NCI-H345 treated with DMSO at 0.1 percent for 48 hours (cell line): ENCODE measurements around the gene ABCB9.
"Not testable (repeated sequence)": the region's sequence is repeated elsewhere in the genome, so short reads cannot be mapped to it uniquely, and the experiment has no call there.

ENCODE experiments used
- DNase-seq: peaks from one replicate; lab custom pipeline; 2025; ENCODE audit not compliant: unreplicated experiment; lab: John Stamatoyannopoulos, UW

Gene ABCB9

DNA sequence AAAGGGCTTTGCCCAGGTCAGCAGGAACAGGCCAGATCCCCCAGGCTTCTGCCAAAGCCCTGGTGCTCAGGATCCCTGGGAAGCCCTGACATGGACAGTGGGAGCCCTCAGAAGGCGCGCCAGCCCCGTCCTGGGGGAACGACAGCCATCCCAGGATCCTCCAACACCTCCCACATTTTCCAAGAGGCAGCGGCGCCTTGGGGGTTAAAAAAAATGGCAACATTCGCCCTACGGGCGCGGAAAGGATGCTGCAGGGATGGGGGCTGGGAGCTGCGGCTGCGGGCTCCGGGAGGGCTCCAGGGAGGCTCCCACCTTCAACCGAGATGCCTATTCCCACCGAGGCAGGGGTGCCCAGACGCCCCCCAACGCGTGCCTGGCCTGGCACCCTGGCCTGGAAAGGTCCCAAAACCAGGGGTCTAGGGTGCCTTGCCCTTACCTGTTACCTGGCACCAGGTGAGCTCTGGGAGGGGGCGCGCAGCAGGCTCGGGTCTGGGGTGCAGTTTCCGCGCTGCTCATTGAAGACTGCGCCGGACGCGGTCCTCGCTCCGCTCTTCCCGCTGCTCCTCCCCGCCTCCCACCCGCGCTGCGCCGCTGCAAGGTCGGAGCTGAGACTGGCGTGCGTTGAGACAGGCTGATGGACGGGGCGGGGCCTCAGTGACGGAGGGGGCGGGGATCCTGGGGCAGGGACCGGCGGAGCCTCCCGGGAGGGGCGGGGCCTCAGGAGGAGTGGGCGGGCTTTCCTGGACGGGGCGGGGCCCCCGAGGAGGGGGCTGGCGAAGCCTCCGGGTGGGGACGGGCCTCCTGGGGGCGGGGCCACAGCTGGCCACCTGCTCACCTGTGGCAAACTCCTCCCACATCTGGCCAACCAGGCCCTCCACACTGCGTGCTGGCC is at the start of gene ABCB9:
TSS of gene ABCB9 (minus strand) at position 613 of the 892 bp plus-strand sequence. CDS start 6,228 bp downstream, outside the sequence.
- DNase-seq: peak; percentile 86

DNA sequence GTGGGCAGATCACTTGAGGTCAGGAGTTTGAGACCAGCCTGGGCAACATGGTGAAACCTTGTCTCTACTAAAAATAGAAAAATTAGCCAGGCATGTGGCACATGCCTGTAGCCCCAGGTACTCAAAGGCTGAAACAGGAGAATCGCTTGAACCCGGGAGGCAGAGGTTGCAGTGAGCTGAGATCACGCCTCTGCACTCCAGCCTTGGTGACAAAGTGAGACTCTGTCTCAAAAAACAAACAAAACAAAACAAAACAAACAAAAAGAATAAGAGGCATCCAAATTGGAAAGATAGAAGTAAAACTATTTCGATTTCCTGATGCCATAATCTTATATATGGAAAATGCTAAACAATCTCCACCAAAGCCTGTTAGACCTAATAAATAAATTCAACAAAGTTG is 48.2 kb upstream of the ABCB9 start:
- DNase-seq: not testable (repeated sequence)

DNA sequence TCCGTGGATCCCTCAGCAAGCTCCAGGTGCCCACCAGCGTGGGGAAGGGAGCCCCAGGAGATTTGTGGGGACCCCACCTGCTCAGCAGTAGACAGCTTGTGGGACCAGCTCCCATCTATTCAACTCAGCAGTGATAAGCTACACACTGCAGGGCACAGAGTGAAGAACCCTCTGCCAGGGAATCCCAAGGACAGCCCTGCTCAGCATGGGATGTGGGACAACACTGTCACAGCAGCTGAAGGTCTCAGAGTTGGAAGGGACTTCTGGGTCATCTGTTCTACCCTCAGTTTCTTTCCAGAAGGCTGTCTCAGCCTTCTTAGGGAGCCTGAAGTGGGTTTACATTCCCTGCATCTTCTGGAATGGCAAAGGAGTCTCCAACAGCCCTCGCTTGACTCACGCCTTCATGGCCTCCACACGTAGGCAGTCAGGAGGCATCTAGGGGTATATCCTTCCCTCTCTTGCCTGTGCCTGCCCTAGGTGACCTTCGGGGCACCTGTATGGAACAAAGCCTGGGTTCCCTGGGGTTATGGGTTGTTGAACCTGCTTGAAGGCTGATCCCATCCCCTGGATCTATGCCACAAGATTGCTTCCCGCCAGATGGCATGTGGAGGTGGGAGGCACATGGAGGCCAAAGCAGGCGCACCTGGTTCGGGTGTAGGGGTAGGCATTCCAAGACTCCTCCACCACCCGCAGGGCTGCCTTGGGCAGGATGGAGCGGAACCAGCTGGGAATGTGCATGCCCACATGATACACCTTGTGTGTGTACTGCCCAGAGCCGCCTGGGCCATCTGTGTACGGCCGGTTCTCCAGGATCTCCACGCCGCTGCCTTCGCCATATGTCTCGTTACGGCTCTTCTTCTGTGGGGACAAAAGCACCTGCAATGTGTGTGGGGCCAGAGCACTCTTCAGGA is 47.2 kb upstream of the ABCB9 start:
- no peak for DNase-seq

DNA sequence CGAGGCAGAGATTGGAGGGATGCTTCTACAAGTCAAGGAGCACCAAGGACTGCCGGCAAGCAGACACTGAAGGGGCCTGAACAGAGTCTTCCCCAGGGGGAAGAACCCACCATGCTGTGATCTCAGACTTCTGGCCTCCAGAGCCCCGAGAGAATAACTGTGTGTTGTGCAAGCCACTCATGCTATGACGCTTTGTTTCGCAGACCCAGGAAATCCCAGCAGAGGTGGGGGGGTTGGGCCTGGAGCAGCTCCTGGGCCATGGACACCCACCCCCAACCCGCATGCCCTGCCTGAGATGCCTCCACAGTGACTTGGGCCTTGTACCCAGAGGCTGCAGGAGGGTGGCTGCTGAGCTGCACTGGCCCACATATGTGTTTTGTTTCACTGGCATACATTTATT is 45.4 kb upstream of the ABCB9 start:
- DNase-seq: no peak

DNA sequence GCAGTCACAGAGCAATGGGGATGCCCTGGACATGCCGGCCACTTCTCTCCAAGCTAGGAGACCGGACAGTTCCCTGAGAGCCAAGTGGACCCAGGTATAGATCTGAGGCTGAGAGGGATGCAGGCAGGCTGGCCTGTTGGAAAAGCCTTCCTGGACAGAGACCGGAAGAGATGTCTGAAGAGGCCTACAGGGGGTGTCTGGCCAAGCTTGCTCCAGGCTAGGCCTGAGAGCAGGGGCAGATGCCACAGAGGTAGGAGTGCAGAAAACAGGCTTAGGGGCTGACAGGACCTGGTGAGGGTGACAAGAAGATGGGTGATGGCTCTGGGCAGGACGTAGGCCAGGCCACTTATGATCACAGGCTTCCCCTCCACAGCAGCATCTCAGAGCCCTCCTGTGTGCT is 44.4 kb upstream of the ABCB9 start:
- no peak for DNase-seq

DNA sequence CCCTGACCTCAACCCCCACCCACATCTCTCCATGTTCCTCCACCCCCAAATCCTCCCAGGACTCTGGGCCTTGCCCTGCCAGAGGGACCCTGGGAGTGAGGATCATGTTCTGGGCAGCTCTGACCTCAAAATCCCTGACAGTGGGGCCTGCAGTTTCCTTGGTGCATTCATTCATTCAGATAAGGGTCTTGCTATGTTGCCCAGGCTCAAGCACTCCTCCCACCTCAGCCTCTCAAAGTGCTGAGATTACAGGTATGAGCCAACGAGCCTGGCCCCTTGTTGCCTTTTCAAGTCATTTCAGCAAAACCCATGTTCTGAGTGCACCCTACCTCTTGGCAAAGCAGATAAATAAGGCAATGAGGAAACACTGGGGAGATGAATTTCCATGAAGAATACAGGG is 43.8 kb upstream of the ABCB9 start:
- DNase-seq: no peak

DNA sequence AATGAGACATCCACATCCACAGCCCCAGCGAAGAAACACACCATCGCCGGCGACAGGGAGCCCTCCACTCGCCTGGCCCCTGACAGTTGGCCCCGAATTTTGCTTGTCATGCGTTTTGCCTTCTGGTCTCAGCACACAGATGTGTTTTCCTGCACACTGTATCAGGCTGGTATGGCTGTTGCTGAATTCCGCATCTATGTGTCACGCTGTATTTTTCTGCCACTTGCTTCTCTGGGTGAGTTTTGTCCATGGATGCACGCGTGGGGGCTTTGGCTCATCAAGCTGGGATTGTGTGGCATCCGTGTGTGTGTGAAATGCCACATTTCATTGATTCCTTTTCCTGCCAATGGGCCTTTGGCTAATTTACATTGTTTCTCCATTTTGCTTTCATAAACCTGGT is 40.7 kb upstream of the ABCB9 start:
- no peak for DNase-seq

DNA sequence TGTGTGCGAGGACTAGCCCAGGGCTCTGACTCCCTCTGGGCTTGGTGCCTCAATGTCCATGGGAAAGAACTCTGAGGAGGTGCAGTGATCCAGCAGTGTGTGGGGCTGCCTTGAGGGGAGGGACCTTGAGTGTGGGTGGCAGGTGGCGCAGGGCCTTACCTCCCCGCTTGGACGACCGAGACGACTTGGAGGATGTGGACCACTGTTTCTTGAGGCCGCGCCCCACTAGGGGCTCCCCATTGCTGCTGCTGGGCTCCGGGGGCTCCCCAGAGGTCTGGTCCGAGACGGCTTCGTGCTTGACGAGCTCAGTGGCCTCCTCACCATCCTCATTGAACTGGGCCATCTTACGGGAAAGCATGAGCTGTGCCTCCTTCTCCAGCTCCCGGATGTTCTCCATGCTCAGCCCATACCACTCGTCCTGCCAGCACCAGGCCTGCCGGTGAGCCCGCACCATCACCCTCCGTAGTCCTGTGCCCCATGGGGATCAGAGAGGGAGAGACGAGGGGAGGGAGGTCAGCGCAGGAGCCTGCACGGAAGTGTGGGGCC is 38.9 kb upstream of the ABCB9 start:
- no peak for DNase-seq

DNA sequence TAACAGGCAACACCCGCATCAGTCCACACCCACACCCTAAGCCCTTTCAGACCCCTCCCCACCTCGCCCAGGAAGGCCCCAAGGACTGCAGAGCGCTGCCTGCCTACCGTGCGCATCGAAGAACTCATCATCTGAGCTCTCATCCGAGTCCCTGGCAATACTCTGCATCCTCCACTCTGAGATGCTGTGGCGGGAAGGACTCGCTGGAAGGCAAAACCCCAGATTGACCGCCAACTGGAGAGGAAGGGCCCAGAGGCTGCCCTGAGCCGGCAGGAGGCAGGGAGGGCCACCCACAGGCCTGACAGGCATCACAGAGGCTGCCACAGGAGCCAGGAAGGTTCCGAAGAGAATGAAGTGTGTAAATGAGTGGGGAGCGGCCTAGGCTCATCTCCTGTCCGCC is 38.0 kb upstream of the ABCB9 start:
- no peak for DNase-seq

DNA sequence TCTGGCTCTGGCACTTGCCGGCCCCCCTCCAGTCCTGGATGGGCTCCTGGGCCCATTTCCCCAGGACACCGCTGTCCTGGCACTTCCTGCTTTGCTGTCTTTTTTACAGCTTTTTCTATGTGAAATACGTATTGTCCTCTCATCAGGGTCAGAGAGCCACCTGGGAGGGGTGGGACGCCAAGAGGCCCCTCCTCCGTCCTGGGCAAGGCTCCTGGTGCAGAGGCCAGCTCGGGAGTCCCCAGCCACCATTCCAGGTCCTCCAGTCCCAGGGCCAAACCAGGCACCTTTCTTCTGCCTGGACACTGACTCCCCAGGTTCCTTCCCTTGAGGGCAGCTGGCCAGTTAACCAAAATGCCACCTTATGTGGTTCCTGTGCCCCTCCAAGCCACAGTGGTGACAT is 37.0 kb upstream of the ABCB9 start:
- DNase-seq: no peak

DNA sequence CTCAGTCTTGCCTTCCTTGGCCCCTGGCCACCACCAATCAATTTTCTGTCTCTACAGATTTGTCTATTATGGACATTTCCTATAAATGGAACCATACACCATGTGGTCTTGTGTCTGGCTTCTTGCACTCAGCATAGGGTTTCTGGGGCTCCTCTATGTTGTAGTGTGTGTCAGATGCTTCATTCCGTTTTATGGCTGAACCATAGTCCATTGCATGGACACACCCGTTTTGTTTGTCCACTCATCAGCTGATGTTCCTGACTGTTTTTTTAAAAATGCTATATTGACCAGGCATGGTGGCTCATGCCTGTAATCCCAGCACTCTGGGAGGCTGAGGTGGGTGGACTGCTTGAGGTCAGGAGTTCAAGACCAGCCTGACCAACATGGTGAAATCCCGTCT is 35.2 kb upstream of the ABCB9 start:
- no peak for DNase-seq

DNA sequence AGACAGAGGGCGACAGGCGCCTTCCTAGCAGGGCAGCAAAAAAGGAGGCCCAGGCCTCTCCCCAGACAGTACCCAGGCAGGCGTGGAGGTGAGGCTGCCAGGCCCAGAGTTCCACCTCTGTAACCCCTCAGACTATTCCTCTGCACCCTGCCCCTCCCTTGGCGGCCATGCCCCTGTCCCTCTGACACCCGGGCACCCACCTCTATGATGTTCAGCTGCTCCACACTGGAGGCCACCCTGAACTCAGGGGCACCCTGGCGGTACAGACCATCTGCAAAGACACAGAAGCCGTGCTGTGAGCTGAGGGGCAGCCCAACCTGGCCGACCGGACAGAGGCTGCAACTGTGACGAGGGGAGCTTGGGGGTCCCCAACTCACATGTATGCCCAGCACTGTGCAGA is 34.3 kb upstream of the ABCB9 start:
- no peak for DNase-seq

DNA sequence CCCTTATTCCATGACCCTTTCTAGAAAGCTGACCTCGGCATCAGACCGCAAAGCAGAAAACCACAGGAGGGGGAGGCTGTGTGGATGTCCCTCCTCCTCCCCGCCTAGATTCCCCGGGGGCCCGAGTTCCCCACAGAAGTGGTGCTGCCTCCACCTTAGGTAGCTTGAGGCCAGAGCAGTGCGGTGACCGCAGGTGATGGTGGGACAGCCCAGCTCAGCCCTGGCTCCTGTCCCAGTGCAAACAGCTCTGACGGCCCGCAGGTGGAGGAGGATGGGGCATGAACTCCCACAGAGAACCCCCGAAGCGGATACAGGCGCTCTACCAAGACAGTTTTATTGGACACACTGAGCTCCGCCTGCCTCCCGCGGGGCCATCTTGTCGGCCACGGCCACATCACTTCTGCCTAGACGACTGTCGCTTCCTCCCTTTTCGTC is 33.7 kb upstream of the ABCB9 start:
- DNase-seq: no peak

DNA sequence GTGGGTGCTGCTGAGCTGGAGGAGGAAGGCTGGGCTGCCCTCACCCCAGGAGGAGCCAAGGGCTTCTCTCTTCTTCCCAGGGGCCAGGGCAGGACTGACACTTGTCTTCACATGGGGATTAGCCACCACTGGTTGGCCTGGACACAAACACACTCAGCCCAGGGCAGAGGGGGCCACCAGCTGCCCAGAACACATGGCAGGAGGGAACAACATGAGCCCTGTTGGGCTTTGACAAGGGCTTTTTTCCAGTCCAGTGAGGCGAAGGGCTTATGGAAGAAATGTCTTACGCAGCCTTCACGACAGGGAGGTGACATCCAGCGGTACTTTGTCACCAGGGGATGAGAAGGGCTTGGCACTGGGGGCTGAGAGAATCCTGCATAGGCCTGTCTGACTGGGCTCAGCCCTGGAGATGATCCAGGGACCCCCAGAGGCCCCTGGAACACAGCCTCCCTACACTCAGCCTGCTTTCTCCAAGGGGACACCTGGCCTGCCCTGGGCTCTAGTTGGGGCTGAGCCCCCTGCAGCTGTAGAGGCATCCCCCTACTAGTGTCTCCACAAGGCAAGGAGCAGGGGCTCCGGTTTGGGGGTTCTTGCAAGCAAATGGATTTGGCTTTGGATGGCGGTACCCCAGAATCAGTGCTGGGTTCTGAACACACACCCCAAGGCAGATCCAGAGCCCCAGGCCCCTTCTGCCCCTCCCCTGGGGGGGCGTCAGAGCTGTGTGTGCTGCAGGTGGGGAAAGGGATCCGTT is 33.1 kb upstream of the ABCB9 start:
- no peak for DNase-seq

DNA sequence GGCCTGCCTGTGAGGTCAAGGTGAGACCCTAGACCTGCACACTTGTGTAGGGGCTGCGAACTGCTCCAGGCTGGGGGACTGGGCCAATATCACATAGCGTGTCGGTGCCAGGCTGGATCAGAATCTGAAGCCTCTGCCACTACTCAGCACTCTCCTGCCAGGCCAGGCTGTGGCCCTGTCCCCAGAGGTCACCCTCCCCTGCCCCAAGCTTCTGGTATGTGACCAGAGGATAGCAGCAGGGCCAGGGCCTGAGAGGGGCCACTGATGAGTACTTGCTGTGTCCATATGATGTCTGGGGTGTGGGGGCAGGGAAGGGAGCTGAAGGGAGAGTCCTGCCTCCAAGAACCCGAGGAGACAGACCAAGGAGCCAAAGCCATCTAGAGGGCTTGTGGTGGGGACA is 32.1 kb upstream of the ABCB9 start:
- no peak for DNase-seq

DNA sequence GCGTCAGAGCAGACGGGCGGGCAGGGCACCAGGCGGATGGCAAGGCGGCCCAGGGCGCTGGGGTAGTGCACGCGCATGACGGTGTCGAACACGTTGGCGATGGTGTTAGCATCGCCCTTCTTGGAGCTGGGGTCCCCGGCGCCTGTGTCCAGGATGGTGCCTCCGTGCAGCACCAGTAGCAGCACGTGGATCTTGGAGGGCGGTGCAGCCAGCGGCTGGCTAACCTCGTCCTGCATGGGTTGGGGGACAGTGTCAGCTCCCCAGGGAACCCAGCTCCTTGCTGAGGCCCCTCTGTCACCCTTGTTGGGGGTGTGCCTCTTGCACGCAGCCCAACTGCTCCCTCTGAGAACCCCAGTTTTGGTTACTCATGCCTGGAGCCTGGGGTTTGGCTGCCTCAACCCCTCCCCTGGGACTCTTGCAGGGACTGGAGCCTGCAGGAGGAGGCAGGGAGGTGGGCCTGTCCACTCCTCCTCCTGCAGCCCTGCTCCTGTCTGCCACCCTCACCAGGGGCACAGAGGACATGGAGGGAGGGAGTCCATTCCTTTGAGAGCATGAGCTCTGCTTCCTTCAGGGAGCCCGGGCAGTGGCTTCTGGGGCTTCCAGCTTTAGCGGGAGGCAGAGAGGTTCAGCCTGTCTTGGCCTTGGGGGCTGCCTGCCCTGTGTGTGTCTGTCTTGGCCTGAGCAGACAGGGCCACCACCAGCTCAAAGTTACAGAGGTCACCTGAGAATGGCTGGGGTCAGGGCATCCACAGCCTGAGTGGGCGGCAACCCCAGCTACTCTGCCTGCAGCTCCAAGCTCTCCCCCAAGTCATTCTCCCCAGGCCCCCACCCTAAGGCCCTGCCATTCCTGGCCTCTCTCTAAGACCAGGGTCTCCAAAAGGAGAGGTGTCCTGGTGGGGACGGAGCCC is 31.3 kb upstream of the ABCB9 start:
- no peak for DNase-seq

DNA sequence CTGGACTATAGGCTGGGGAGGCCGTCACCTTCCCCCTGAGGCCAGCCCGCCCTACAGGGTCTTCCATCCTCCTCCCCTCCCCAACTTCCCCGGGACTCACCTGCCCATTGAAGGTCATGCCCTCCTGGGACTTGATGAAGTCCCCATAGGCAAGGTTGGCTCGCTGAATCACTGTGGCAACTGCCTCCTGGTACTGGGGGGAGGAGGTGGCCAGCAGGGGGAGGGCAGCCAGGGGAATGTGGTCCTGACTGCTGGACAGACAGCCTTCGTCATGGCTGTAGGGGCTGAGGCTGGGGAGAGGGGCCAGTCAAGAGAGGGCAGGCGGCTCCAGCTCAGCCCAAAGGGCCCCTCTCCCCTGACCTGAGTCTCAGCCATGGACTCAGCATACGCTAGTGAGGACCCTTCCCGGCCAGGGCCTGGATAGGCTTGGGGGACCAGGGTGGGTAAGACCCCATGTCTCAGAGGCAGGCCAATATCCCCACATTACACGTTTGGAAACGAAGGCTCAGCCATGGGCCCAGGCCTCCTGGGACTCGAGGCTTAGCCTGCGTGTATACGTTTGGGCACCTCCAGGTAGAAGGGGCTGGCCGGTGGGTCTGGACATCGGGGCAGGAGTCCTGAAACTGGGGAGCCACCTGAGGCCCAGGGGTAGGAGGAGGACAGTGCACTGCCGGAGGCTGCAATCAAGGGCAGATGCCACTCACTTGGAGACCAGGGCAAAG is 30.5 kb upstream of the ABCB9 start:
- DNase-seq: no peak

DNA sequence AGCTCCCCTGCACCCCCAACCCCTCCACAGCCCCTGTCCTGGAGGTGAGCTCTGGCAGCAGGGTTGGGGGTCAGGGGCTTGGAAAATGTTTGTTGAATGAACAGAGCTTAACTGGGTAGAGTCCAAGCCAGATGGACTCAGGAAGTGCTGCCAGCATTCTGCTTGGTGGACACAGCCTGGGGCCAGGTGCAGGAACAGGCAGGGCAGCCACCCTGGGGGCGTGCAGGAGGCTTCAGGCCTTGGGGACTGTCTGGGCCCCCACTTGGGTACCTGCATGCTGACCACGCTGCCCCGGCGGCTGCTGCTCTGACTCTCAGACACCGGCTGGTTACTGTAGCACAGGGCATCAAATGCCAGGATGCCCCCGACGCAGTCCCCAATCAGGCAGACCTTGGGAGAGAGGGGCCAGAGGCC is 29.9 kb upstream of the ABCB9 start:
- no peak for DNase-seq

DNA sequence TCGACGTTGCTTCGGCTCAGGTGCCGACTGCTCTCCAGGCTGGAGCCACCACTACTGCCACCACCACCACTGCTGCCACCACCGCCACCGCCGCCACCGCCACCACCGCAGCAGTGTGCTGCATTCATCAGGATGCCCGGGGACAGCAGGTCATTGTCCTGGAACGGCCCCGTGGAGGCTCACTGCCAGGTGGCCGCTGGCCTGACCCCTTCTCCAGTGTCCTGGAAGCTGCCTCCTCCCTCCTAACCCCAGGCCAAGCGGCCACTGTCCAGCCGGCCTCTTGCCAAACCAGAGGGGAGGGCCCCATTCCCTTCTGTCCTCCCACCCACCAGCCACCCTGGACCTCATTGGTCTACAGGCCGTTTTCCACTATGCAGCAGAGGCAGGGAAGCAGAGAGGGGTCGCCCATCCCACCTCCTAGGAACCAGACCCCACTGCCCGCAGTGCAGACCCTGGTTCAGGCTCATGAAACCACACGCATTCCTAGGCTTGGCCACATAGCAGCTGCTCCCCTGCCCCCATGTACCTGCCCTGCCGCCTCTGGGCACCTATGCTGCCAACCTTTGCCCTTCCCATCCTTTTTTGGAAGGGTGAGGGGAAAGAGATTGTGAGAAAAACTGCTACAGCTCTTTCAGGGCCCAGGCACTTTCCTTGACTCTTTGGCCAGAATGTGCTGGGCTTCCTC is 29.4 kb upstream of the ABCB9 start:
- DNase-seq: no peak
